PC-3 (cell line): ENCODE results near the gene AP3S2. TPM values are rescaled to one million over a fixed set of nuclear protein-coding genes. Genes with fewer than 3 reads are reported as not detected.

Experiments used
- ATAC-seq: fragments of 200-7000 bp; cut with Tn5 transposase; 2 replicates; pipeline ENCODE4 v1.9.1; 2020; ENCODE audit warnings: mild to moderate bottlenecking, moderate library complexity
- BruUV-seq: library from RNA; stranded (reverse); fragments of 400-500 nt; replicated peaks from 2 replicates; lab custom pipeline; 2021; lab: Mats Ljungman, UMichigan
- CTCF ChIA-PET: fragments of 300-600 bp; sonication (Branson Sonifier 250); formaldehyde crosslinking; loops from one replicate; lab custom pipeline; 2022; ENCODE audit warnings: antibody characterized with exemption; lab: Charles Lee
- POLR2A ChIA-PET: fragments of 300-600 bp; sonication (Branson Sonifier 250); formaldehyde crosslinking; loops from one replicate; lab custom pipeline; 2022; ENCODE audit warnings: antibody characterized with exemption; ENCODE audit not compliant: unreplicated experiment; lab: Charles Lee
- DNase-seq: peaks from one replicate; pipeline ENCODE4 v3.0.0-alpha.2; 2015
- H2AFZ ChIP-seq: fragments of 300-600 bp; sonication (generic); 2 replicates; pipeline ENCODE4 v1.6.0; 2016; ENCODE audit warnings: antibody characterized with exemption, low read length
- H3F3A ChIP-seq: fragments of 300-600 bp; sonication (generic); one replicate; pipeline ENCODE4 v1.6.0; 2017; ENCODE audit warnings: antibody characterized with exemption, low read length, control low read depth, mild to moderate bottlenecking; ENCODE audit not compliant: unreplicated experiment
- H3K27ac ChIP-seq: fragments of 300-600 bp; sonication (generic); 2 replicates; pipeline ENCODE4 v1.5.1; 2016; ENCODE audit warnings: mild to moderate bottlenecking, low read length
- H3K27me3 ChIP-seq: fragments of 300-600 bp; sonication (generic); 2 replicates; pipeline ENCODE4 v1.6.1; 2016; ENCODE audit warnings: low read length, mixed read lengths
- H3K36me3 ChIP-seq: fragments of 300-600 bp; sonication (generic); 2 replicates; pipeline ENCODE4 v1.6.1; 2016; ENCODE audit warnings: low read depth, mixed run types, low read length, mixed read lengths
- H3K4me1 ChIP-seq: fragments of 300-600 bp; sonication (generic); 2 replicates; pipeline ENCODE4 v1.5.1; 2016; ENCODE audit warnings: low read length; ENCODE audit not compliant: insufficient read depth
- H3K4me2 ChIP-seq: fragments of 300-600 bp; sonication (generic); 2 replicates; pipeline ENCODE4 v1.6.0; 2016; ENCODE audit warnings: low read length
- H3K4me3 ChIP-seq: fragments of 300-600 bp; sonication (generic); 2 replicates; pipeline ENCODE4 v1.5.1; 2016; ENCODE audit warnings: mild to moderate bottlenecking, low read length, mixed read lengths
- H3K79me2 ChIP-seq: fragments of 300-600 bp; sonication (generic); 2 replicates; pipeline ENCODE4 v1.6.1; 2017; ENCODE audit warnings: low read length, mixed read lengths
- H3K9ac ChIP-seq: fragments of 300-600 bp; sonication (generic); 2 replicates; pipeline ENCODE4 v1.6.0; 2016; ENCODE audit warnings: mild to moderate bottlenecking, low read length
- H3K9me2 ChIP-seq: fragments of 300-600 bp; sonication (generic); replicated peaks from 2 replicates; pipeline ENCODE4 v1.6.1; 2016; ENCODE audit warnings: mixed run types, low read length, mixed read lengths
- H3K9me3 ChIP-seq: fragments of 300-600 bp; sonication (generic); 2 replicates; pipeline ENCODE4 v1.6.1; 2016; ENCODE audit warnings: low read length, mixed read lengths
- H4K20me1 ChIP-seq: fragments of 300-600 bp; sonication (generic); 2 replicates; pipeline ENCODE4 v1.6.1; 2016; ENCODE audit warnings: low read length, mixed read lengths
- EZH2 ChIP-seq: fragments of 300-600 bp; sonication (generic); IDR thresholded peaks from one replicate; pipeline ENCODE4 v1.6.1; 2017; ENCODE audit warnings: antibody characterized with exemption, mild to moderate bottlenecking, low read length; ENCODE audit not compliant: unreplicated experiment
- EZH2phosphoT487 ChIP-seq: fragments of 300-600 bp; sonication (generic); IDR thresholded peaks from 2 replicates; pipeline ENCODE4 v1.6.1; 2018; ENCODE audit warnings: mild to moderate bottlenecking, antibody characterized with exemption, low read length, borderline replicate concordance
- intact Hi-C: fragments of 100-400 bp; cut with micrococcal nuclease; formaldehyde crosslinking; loops from 2 replicates; pipeline ENCODE4 v1.9.0; 2023
- total RNA-seq: library from RNA; depleted of rRNA; stranded (reverse); fragments of >200 nt; gene quantifications from 2 replicates; pipeline ENCODE4 v1.2.3, GENCODE V29; 2014
- TF ChIP-seq, protein P1 (sequence below): fragments of 300-600 bp; sonication (generic); conservative IDR thresholded peaks from 2 replicates; pipeline ENCODE4 v1.5.1; 2017; ENCODE audit warnings: antibody characterized with exemption, low read depth, mild to moderate bottlenecking, low read length

The AP3S2 gene
- total RNA-seq, 1 experiment from 2014 or later = 18.8 TPM

DNA sequence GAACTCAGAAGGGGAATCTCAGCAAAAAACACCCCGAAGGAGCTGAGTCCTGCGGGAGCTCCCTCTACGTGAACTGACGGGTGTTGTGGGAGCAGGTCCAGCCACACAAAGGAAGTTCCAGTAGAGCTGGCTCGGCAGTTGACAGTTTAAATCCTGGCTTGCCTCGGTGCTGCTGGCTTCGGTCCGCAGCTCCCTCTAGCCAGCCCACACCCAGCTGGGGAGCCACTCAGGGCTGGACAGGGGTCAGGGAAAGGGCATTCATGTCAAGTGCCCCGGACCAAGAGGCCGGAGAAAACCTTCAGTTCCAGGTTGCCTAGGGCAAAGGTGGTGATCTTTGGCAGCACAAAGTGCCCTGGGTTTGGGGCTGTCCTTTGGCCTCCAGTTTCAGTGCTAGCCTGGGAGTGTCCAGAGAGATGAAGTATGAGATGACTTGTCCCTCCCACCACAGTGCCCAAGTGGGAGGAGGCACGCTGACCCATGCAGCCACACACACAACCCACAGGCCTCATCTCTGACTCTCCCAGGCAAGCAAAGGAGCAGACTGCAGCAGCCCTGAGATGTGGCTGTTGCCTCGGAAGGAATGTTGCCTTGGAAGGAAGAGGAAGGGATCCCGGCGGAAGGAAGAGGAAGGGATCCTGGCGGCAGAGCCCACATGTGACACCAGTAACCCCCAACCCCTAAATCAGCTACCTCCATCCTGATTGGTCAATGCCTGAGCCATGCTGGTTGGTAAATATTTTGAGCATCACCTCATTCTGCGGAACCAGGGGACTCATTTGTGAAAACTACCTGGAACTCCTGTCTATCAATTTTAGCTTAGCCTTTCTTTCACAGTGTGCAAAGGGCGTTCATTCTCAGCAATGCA lies 65.3 kb downstream of the AP3S2 start:
- ChIA-PET POLR2A (no interaction called here), CTCF (no interaction called here)
- no TSS peak for BruUV-seq
- Histone ChIP-seq H3K4me1 (peaks cover 55% of the 10 kb centered on the region), H3K36me3 (peaks cover 9% of the 10 kb centered on the region; the same call in 1 of the 2 replicates), H3K9me3 (no peaks in the 10 kb centered on the region), H3K4me2 (no peak overlapping the region), H3K27ac (peak overlapping the region; percentile 67), H3K4me3 (no peak overlapping the region), H3F3A (no peaks in the 10 kb centered on the region), H4K20me1 (no peaks in the 10 kb centered on the region), H3K27me3 (no peaks in the 10 kb centered on the region), H3K79me2 (0 out of 2 replicates have a peak, but pooled peaks cover 8% of the 10 kb centered on the region), H3K9me2 (no peaks in the 10 kb centered on the region), H2AFZ (no peak overlapping the region), H3K9ac (no peak overlapping the region)
- DNase-seq = no peak
- intact Hi-C loops = no loop called here
- peak; percentile 45; the same call in 1 of the 2 replicates for ATAC-seq
- TF ChIP-seq, protein P1, sequence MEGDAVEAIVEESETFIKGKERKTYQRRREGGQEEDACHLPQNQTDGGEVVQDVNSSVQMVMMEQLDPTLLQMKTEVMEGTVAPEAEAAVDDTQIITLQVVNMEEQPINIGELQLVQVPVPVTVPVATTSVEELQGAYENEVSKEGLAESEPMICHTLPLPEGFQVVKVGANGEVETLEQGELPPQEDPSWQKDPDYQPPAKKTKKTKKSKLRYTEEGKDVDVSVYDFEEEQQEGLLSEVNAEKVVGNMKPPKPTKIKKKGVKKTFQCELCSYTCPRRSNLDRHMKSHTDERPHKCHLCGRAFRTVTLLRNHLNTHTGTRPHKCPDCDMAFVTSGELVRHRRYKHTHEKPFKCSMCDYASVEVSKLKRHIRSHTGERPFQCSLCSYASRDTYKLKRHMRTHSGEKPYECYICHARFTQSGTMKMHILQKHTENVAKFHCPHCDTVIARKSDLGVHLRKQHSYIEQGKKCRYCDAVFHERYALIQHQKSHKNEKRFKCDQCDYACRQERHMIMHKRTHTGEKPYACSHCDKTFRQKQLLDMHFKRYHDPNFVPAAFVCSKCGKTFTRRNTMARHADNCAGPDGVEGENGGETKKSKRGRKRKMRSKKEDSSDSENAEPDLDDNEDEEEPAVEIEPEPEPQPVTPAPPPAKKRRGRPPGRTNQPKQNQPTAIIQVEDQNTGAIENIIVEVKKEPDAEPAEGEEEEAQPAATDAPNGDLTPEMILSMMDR = no peak
- TF ChIP-seq EZH2 = no peak
- TF ChIP-seq EZH2phosphoT487 = no peak

DNA sequence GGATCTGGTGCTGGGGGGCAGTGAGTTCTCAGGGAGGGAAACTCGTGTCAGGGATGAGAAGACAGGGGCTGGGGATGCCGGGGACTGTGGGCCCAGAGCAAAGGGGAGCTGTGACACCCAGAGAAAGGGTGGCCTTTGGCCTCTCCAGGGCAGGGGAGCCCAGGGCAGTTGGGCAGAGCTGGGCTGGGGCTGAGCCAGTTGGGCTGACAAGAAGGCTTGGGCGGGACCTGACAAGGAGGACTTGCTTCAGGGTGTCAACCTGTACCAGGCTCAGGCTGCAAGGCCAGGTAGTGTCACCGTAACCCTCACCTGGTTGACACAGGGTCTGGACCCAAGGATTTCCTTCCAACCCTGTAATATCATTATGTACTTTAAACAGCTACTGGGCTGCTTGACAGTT lies 66.0 kb downstream of the AP3S2 start:
- Histone ChIP-seq H3K27me3 (no peaks in the 10 kb centered on the region), H3K79me2 (0 out of 2 replicates have a peak, but pooled peaks cover 8% of the 10 kb centered on the region), H3K4me3 (no peak overlapping the region), H3K4me2 (no peak overlapping the region), H3K9me3 (no peaks in the 10 kb centered on the region), H3K27ac (peak overlapping the region; percentile 67), H3F3A (no peaks in the 10 kb centered on the region), H3K9ac (no peak overlapping the region), H3K36me3 (peaks cover 2% of the 10 kb centered on the region; the same call in 1 of the 2 replicates), H3K9me2 (no peaks in the 10 kb centered on the region), H3K4me1 (peaks cover 62% of the 10 kb centered on the region), H2AFZ (no peak overlapping the region), H4K20me1 (no peaks in the 10 kb centered on the region)
- ATAC-seq (no peak), DNase-seq (no peak)
- BruUV-seq = no TSS peak
- intact Hi-C loops = no loop called here
- CTCF ChIA-PET = no interaction called here
- POLR2A ChIA-PET = no interaction called here
- no peak for TF ChIP-seq EZH2
- TF ChIP-seq, protein P1 = no peak
- TF ChIP-seq EZH2phosphoT487 = no peak
